GM12872 (cell line): Measurements from ENCODE around the gene GRID2.

Experiments used
- CTCF ChIP-seq: IDR thresholded peaks from 3 replicates; pipeline ENCODE4 v1.5.1; 2011; ENCODE audit warnings: low read depth, mild to moderate bottlenecking, low read length, moderate library complexity; ENCODE audit not compliant: insufficient read depth

Gene GRID2

DNA sequence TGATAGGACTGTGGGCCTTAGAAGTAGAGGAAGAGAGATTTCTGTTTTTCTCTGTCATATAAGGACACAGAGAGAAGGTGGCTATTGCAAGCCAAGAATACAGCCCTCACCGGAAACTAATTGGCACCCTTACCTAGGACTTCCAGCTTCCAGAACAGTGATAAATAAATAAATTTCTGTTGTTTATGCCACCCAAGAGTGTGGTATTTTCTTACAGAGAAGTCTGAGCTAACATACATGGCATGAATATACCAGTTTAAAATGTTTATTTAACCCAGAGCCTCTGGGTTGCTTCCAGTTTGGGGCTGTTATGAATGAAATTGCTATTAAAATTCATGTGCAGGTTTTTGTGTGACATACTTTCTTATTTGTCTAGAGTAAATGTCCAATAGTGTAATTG, 870.8 kb downstream of the GRID2 start:
- TF ChIP-seq CTCF: no peak

GRCh38 chr4:93178279-93178678, 874.5 kb downstream of the GRID2 start:
- no peak for TF ChIP-seq CTCF

GRCh38 chr4:93179044-93179443, 875.3 kb downstream of the GRID2 start:
- TF ChIP-seq CTCF: no peak

DNA sequence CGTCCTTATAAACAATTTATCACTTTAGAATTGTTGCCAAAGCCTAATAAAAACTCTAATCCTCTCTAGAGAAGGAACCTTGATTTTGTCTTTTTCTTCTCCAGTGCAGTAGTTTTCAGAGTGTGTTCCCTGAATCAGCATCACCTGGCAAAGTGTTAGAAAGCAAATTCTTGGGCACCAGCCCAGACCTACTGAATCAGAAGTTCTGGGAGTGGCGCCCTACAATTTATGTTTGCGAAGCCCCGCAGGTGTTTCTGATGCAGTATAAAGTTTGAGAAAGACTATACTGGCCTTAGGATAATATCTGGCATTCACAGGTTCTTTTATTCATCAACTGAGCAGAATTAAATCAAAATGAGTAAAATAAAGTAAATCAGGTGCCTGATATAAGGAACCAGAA, 879.0 kb downstream of the GRID2 start:
- TF ChIP-seq CTCF: no peak

GRCh38 chr4:93183576-93183975, 879.8 kb downstream of the GRID2 start:
- no peak for TF ChIP-seq CTCF

DNA sequence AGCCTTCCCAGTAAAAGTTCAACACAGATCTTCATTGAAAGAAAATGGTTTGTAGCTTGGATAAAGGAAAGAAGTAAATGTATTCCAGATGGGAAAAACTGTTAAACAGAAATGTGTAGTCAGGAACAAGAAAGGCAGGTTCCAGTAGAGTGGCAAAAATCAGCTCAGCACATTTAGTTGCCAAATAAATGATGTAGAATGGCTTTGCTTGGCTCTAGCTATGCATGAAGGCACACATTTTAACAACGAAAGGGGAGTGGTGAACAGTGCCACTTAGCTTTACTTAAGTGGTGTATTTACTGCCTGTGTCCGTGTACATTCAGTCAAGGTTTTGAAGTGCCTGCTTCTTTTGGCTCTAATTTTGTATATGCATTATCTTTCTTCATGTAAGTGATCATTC, 880.3 kb downstream of the GRID2 start:
- TF ChIP-seq CTCF: no peak

DNA sequence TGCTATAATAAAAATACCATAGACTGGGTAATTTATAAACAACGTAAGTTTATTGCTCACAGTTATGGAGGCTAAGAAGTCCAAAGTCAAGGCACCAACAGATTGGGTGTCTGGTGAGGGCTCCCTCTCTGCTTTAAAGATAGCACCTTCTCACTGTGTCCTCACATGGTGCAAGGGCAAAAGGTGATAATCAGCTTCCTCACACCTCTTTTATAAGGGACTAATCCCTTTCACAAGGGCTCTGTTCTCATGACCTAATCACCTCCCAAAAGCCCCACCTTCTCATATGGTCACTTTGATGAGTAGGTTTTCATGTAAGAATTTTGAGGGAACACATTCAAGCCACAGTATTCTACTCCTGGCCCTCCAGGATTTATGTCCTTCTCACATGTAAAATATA, 883.1 kb downstream of the GRID2 start:
- TF ChIP-seq CTCF: no peak

- TF ChIP-seq CTCF: no peak
Measured at GRCh38 chr4:93187466-93187865, 883.7 kb downstream of the GRID2 start.
